GM21529 (cell line): Measurements from ENCODE around the gene CACNG1.

Source experiments
- ATAC-seq: cut with Tn5 transposase; IDR thresholded peaks from one replicate; pipeline ENCODE4 v1.9.1; 2021; ENCODE audit not compliant: unreplicated experiment

The CACNG1 gene

GRCh38 chr17:67050471-67051154, 6.3 kb downstream of the CACNG1 start:
- ATAC-seq = no peak

GRCh38 chr17:67051155-67051538, 6.8 kb downstream of the CACNG1 start:
- ATAC-seq = no peak

- ATAC-seq = no peak
These were observed 7.5 kb downstream of the CACNG1 start for GRCh38 chr17:67051837-67052236.

- no peak for ATAC-seq
These were observed 8.5 kb downstream of the CACNG1 start for GRCh38 chr17:67052720-67053437.

GRCh38 chr17:67053438-67054000, 9.2 kb downstream of the CACNG1 start:
- ATAC-seq = no peak

- no peak for ATAC-seq
These were observed 9.7 kb downstream of the CACNG1 start for GRCh38 chr17:67054011-67054591.

- no peak for ATAC-seq
These were observed 10.3 kb downstream of the CACNG1 start for GRCh38 chr17:67054608-67055007.

- ATAC-seq = no peak
These were observed 10.7 kb downstream of the CACNG1 start for GRCh38 chr17:67055041-67055443.

GRCh38 chr17:67055811-67056745, 11.7 kb downstream of the CACNG1 start:
- no peak for ATAC-seq

GRCh38 chr17:67056746-67057490, 12.6 kb downstream of the CACNG1 start:
- ATAC-seq = no peak

GRCh38 chr17:67058036-67058435, 13.7 kb downstream of the CACNG1 start:
- ATAC-seq = no peak

- no peak for ATAC-seq
These were observed 15.0 kb downstream of the CACNG1 start for GRCh38 chr17:67059372-67059771.

GRCh38 chr17:67063141-67063540, 18.8 kb downstream of the CACNG1 start:
- no peak for ATAC-seq

- ATAC-seq = no peak
These were observed 22.4 kb downstream of the CACNG1 start for GRCh38 chr17:67066717-67067116.

- ATAC-seq = no peak
These were observed 23.5 kb downstream of the CACNG1 start for GRCh38 chr17:67067571-67068482.

- ATAC-seq = no peak
These were observed 24.6 kb downstream of the CACNG1 start for GRCh38 chr17:67068999-67069398.

GRCh38 chr17:67069603-67070136, 25.3 kb downstream of the CACNG1 start:
- ATAC-seq = no peak

- ATAC-seq = no peak
These were observed 27.2 kb downstream of the CACNG1 start for GRCh38 chr17:67071595-67071994.

GRCh38 chr17:67072885-67073284, 28.5 kb downstream of the CACNG1 start:
- ATAC-seq = no peak
